ENCODE measurements around the gene GPR87. TPM values are rescaled to one million over a fixed set of nuclear protein-coding genes. Genes with fewer than 3 reads are reported as not detected.

GPR87 gene
- total RNA-seq, 1 donor from 2014 or later, result not detected

GRCh38 chr3:151351219-151351618 lies 34.6 kb upstream of the GPR87 start:
- Mint-ChIP-seq H3K4me1 (peaks cover 4% of the 10 kb centered on the region), H3K9me3 (no peaks in the 10 kb centered on the region), H3K27ac (ENCODE audit: unreplicated experiment) (no peak overlapping the region), H3K36me3 (ENCODE audit: low read depth) (no peaks in the 10 kb centered on the region), H3K4me3 (no peak overlapping the region), H3K27me3 (ENCODE audit: low read depth) (no peaks in the 10 kb centered on the region)
- TF ChIP-seq, protein P1, sequence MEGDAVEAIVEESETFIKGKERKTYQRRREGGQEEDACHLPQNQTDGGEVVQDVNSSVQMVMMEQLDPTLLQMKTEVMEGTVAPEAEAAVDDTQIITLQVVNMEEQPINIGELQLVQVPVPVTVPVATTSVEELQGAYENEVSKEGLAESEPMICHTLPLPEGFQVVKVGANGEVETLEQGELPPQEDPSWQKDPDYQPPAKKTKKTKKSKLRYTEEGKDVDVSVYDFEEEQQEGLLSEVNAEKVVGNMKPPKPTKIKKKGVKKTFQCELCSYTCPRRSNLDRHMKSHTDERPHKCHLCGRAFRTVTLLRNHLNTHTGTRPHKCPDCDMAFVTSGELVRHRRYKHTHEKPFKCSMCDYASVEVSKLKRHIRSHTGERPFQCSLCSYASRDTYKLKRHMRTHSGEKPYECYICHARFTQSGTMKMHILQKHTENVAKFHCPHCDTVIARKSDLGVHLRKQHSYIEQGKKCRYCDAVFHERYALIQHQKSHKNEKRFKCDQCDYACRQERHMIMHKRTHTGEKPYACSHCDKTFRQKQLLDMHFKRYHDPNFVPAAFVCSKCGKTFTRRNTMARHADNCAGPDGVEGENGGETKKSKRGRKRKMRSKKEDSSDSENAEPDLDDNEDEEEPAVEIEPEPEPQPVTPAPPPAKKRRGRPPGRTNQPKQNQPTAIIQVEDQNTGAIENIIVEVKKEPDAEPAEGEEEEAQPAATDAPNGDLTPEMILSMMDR (conservative IDR thresholded peaks at IDR 0.05), result no peak
- DNase-seq (ENCODE audit: low read depth, low spot score), result no peak

DNA sequence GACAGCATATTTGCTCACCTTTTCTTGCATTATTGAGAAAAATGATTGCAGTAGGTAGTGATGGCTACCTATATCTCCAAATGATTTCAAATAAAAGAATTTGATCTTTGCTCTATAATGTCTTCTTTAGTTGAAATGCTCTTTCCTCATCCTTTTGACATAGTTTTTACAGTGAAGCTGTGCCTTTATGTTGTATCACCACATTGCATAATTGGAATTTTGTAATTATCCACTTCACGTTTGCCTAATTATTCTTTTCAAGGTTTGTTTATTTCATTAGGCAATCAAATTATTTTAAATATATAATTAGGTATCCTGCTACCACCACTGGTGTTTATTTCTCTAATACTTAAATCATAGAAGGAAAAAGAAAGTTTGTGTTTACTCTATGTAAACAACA lies 34.0 kb upstream of the GPR87 start:
- Mint-ChIP-seq H3K9me3 (no peaks in the 10 kb centered on the region), H3K4me3 (no peak overlapping the region), H3K27me3 (ENCODE audit: low read depth) (no peaks in the 10 kb centered on the region), H3K36me3 (ENCODE audit: low read depth) (no peaks in the 10 kb centered on the region), H3K27ac (ENCODE audit: unreplicated experiment) (no peak overlapping the region), H3K4me1 (peaks cover 4% of the 10 kb centered on the region)
- TF ChIP-seq, protein P1 (conservative IDR thresholded peaks at IDR 0.05), result no peak
- no peak for DNase-seq (ENCODE audit: low read depth, low spot score)

- no peak overlapping the region for H3K4me3 Mint-ChIP-seq
- H3K4me1 Mint-ChIP-seq, result peaks cover 4% of the 10 kb centered on the region
- DNase-seq (ENCODE audit: low read depth, low spot score), result no peak
- H3K27me3 Mint-ChIP-seq (ENCODE audit: low read depth), result no peaks in the 10 kb centered on the region
- H3K36me3 Mint-ChIP-seq (ENCODE audit: low read depth), result no peaks in the 10 kb centered on the region
- H3K9me3 Mint-ChIP-seq, result no peaks in the 10 kb centered on the region
- TF ChIP-seq, protein P1 (conservative IDR thresholded peaks at IDR 0.05), result no peak
- no peak overlapping the region for H3K27ac Mint-ChIP-seq (ENCODE audit: unreplicated experiment)
These were observed 30.8 kb upstream of the GPR87 start for GRCh38 chr3:151347432-151347831.

- no peaks in the 10 kb centered on the region for H3K9me3 Mint-ChIP-seq
- no peak for DNase-seq (ENCODE audit: low read depth, low spot score)
- no peaks in the 10 kb centered on the region for H3K27me3 Mint-ChIP-seq (ENCODE audit: low read depth)
- H3K36me3 Mint-ChIP-seq (ENCODE audit: low read depth), result no peaks in the 10 kb centered on the region
- H3K4me1 Mint-ChIP-seq, result peaks cover 4% of the 10 kb centered on the region
- H3K4me3 Mint-ChIP-seq, result no peak overlapping the region
- H3K27ac Mint-ChIP-seq (ENCODE audit: unreplicated experiment), result no peak overlapping the region
- TF ChIP-seq, protein P1 (conservative IDR thresholded peaks at IDR 0.05), result no peak
These were observed 29.7 kb upstream of the GPR87 start for GRCh38 chr3:151346292-151346691.

GRCh38 chr3:151345859-151346258 lies 29.2 kb upstream of the GPR87 start:
- H3K9me3 Mint-ChIP-seq, result no peaks in the 10 kb centered on the region

More at GRCh38 chr3:151345859-151346258, 29.2 kb upstream of the GPR87 start:
- TF ChIP-seq, protein P1 (conservative IDR thresholded peaks at IDR 0.05), result no peak
- H3K4me3 Mint-ChIP-seq, result no peak overlapping the region
- DNase-seq (ENCODE audit: low read depth, low spot score), result no peak
- no peaks in the 10 kb centered on the region for H3K36me3 Mint-ChIP-seq (ENCODE audit: low read depth)
- no peak overlapping the region for H3K27ac Mint-ChIP-seq (ENCODE audit: unreplicated experiment)
- peaks cover 4% of the 10 kb centered on the region for H3K4me1 Mint-ChIP-seq
- H3K27me3 Mint-ChIP-seq (ENCODE audit: low read depth), result no peaks in the 10 kb centered on the region
